Suppressor macrophage treated with lipopolysaccharide for 1 hour (primary cell): ENCODE results near the gene SYTL3.
A peak's percentile ranks its signal among the peaks of the same experiment; 100 is the strongest.

Experiments used
- DNase-seq, 3 donors: peaks; one replicate each; pipeline ENCODE4 v3.0.0-alpha.2; 2020 to 2022

SYTL3 gene

DNA sequence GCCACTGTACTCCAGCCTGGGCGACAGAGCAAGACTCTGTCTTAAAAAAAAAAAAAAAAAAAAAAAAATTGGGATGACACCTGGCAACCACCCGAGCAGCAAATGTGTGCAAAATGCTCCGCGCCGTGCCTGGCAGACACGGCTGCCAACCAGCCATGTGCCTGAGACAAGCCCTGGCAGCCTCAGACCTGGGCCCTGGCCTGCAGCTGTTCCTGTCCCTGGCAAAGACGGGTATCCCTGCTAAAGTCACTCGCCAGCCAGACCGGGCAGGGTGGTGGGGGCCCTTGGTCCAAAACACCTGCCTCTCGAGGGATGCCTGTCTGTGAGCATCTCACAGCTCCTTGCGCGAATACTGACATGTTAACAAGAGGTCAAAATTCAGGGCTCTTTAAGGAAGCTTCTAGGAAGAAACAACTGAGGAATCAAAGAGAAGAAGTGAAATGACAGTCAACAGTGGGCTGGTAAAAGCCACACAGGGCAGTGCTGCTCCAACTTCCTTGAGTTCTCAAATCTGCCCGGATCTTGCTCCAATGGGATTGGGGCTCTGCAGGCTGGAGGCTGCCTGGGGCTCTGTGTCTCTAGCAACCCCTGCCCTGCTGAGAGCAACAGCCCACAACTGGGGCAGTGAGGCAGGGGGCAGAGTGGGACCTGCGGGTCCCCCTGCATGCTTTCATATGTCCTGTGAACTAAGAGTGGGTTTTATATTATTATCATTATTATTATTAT, 53.4 kb downstream of the SYTL3 start:
- DNase-seq, result no peak

DNA sequence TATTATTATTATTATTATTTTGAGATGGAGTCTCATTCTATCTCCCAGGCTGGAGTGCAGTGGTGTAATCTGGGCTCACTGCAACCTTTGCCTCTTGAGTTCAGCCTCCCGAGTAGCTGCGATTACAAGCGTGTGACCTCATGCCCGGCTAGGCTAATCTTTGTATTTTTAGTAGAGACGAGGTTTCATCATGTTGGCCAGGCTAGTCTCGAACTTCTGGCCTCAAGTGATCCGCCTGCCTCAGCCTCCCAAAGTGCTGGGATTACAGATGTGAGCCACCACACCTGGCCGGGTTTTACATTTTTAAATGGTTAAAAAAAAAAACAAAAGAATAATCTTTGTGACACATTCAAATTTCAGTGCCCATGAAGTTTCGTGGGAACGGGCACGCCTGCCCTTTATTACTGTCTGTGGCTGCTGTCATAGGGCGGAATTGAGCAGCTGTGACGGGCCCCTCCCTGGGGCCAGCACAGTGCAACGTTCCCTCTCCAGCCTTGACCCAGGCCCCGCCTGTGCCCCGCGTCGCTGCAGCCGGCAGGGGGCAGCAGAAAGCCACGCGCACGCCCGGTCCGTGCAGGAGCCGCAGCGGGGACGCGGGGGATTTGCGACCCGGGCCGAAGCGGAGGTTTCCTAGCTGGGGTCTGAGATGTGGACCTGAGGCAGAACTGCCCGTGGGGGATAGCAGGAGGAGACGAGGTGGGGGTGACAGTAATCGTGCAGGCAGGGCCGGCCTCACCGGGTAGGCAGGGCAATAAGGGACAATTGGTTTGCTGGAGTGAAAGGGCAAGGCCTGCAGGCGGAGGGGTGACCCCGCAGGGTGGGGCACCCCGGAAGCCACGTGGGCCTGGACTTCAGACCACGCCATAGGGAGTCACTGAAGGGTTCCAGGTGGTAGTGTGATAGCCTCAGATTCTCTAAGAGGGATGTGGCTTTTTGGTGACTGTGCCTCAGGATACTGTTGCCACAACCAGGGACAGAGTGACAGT, 54.3 kb downstream of the SYTL3 start:
- DNase-seq, result peak; percentile 83 to 93 (median 90)

DNA sequence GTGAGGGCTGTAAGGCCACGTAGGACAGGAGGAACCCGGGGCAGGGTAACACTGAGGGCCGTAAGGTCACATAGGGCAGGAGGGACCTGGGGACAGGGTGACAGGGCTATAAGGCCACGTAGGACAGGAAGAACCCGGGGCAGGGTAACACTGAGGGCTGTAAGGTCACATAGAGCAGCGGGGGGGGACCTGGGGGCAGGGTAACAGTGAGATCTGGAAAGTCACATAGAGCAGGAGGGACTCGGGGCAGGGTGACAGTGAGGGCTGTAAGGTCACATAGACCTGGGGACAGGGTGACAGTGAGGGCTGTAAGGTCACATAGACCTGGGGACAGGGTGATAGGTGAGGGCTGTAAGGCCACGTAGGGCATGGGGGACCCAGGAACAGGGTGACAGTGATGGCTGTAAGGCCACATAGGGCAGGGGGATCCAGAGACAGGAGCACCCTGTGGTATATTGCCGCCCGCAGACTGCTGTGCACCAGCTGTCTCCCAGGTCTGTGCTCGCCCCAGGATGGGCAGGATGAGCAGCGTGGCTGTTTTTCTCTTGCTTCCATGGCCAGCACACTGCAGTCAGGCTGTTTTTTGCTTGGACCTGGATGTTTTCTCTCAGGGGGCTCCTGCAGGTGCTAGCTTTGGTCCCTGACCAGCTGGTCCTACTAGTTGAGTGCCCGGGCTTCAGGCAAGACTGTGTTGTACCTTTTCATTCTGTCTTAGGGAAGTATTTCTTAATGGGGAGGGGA, 55.7 kb downstream of the SYTL3 start:
- DNase-seq, result no peak

DNA sequence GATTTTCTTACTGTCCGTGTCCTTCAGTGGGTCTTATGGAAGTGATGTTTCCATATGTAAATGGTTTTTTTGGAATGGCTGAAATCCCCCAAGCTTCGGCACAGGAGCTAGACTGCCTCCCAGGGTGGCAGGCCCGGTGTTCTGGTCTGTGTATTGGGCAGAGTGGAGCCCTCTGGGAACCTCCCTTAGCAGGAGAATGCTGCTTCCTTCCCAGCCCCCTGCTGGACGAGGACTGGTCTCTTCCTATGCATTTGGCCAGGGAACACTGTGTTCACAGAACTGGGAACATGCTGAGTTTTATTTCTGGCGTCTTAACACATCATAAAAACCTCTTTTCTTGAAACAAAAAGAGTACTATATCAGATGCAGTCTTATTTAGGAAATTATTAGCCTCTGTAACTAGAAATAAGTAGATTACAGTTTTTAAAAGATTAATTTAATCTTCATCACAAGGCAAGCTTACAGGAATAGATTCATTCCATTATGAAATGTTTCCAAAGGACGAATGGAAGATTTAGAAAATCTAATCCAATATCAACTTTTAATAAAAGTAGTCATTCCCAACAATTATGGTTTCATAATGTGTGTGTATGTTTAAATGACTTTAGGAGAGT, 56.6 kb downstream of the SYTL3 start:
- peak; percentile 46 to 63 (median 56) for DNase-seq

DNA sequence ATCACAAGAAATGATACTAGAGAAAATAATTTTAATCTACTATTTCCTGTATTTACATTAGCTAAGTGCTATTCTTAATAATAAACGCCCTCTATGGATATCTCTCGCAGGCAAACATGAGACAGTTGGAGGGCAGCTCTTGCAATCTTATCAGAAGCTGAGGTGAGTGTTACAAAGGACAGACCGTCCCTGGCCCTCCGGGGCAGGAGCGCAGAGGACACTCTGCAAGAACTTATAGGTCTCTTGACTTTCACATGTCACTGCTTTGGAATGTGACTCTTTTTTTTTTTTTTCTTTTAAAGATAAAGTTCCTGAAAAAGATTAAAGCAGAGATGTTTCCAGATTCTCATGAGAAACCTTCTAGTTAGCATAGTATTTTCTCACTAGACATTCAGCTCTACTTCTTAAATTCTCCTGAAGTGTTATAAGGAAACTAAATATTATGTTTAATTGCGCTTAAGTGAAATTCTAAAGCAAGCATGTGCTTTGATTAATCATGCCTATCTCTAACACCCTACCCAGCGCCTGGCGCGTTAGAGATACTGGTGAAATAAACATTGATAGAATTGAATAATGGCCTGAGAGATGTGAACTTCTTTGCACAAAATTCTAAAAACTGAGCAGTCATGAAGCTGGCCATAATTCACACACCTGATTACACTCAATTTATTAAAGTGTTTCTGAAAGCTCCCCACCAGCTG, 57.4 kb downstream of the SYTL3 start:
- DNase-seq, result no peak

DNA sequence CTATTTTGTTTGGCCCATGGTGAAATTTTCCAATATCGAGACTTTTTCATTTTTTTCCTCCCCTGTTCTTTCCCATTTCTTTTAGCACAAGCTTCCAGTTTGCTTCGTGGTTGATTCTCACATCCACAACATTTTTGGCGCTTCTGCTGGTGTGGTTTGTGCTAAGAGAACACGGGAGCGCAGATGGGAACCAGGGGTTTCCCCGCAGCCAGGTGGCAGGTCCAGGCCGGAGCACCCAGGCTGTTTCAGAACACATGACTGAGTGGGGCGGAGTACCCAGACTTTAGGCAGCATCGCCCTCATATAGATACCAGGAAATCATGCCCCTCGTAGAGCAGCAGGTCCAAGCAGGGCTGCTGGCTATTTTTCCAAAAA, 58.0 kb downstream of the SYTL3 start:
- DNase-seq, result no peak

DNA sequence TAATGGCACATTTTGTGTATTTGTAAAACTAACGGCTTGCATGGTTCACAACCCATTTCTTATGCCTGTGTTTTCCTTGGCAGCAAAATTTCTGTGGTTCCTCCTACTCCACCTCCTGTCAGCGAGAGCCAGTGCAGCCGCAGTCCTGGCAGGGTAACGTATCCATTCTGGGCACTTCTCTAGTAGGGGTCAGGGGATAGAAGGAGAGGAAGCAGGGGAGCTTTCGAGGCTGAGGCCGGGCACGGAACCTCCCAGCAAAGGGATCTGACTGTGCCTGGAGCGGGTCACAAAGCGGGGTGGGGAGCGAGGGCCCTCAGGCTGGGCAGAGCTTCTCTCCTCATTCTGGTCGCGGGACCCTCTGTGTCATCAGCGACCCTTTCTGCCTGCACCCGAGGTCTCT, 58.4 kb downstream of the SYTL3 start:
- DNase-seq, result no peak

DNA sequence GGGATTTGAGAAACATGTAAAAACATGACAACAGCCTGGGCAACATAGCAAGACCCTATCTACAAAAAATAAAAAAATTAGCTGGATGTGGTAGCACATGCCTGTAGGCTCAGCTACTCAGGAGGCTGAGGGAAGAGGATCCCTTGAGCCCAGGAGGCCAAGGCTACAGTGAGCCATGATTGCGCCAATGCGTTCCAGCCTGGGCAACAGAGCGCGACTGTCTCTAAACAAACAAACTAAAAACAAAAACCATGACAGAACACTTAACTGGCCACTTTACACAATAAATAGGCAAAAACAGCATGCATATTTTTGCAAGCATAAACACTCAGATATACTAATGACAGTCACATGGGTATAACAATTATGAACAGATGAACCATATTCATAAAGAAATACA, 60.0 kb downstream of the SYTL3 start:
- no peak for DNase-seq

DNA sequence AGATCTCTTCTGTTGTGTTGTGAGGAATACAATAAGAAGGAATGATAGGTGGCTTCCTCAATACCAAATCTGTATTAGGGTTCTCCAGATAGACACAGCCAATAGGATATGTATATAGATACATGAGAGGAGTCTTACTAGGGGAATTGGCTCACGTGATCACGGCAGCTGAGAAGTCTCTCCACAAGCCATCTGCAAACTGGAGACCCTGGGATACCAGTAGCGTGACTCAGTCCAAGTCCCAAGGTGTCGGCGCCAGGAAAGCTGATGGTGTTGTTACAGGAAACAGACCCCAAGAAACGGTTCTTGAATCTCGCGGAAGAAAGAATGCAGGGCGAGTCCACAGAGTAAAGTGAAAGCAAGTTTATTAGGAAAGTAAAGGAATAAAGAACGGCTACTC, 61.4 kb downstream of the SYTL3 start:
- DNase-seq, result no peak

DNA sequence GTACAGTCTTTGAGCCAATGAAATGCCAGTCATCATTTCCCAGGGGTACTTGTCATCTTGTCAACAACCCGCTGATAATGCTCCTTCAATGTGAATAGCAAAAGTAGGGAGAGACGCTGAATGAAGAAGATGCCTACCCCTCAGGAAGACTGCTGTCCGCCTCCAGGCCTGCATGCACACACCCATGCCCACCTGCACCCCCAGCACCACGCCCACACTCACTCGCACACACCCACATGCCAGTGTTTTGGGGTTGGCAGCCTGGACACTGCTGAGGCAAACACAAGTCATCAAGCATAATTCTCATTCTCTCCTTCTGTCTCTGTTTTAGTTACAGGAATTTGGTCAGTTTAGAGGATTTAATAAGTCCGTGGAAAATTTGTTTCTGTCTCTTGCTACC, 63.6 kb downstream of the SYTL3 start:
- no peak for DNase-seq

DNA sequence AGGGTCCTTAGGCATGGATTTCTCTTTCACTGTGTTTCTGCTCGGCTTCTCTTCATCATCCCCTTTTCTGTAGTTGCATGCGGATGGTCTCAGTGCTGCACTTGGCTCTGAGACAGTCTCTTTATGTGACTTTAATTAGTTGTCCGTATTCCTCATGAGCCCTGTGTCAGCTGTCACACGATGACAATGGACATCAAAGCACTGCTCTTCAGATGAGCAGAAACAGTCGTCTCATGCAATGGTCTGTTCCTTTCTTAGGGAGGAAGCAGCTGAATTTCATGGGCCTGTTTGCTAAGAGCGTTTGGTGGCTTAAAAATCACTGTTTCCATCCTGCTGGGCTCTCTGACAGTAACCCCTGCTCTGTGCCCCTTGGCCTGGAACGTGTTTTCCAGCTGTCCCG, 64.9 kb downstream of the SYTL3 start:
- DNase-seq, result no peak

DNA sequence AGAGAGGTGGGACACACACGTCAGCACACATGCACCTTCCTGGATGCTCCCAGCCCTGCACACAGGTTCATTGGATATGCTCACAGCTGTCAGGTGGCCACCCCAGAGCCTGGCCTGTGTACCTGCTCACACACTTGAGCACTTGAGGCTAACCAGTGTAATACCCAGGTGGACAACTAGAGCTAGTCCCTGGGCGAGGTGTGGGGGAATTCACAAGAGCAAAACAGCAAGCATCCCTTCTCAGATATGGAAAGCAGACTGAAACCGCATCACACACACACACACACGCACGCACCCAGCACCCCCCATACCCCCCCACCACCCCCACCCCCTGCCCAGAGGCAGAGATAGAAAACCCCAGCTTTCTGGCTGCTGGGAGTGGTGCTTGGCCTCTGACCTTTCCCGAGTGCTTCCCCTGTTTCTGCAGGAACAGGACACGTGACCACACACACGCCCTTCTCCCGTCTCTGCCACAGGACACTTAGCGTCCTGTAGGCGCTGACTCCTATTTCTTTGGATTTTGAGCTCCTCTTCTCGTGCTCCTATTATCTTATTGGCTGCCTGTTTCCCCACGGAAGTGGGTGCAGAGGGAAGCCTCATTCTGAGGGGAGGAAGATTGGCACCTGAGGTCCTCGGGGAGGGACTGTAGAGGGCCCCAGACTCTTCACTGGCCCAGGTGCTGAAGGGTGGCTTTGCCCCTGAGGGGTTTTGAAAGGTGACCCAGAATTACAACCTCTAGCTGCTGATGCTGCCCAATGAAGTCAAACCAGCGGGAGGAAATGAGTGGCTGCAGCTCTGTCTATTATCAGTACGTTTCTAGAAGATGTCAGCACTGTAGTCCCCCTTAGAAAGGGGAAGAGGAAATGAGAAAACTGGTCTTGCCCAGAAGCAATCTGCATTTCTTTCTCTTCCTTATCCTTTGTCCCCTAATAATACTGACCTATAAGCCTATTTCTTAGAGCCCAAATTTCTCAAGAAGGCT, 65.8 kb downstream of the SYTL3 start:
- DNase-seq, result peak; percentile 63 to 75 (median 71)

DNA sequence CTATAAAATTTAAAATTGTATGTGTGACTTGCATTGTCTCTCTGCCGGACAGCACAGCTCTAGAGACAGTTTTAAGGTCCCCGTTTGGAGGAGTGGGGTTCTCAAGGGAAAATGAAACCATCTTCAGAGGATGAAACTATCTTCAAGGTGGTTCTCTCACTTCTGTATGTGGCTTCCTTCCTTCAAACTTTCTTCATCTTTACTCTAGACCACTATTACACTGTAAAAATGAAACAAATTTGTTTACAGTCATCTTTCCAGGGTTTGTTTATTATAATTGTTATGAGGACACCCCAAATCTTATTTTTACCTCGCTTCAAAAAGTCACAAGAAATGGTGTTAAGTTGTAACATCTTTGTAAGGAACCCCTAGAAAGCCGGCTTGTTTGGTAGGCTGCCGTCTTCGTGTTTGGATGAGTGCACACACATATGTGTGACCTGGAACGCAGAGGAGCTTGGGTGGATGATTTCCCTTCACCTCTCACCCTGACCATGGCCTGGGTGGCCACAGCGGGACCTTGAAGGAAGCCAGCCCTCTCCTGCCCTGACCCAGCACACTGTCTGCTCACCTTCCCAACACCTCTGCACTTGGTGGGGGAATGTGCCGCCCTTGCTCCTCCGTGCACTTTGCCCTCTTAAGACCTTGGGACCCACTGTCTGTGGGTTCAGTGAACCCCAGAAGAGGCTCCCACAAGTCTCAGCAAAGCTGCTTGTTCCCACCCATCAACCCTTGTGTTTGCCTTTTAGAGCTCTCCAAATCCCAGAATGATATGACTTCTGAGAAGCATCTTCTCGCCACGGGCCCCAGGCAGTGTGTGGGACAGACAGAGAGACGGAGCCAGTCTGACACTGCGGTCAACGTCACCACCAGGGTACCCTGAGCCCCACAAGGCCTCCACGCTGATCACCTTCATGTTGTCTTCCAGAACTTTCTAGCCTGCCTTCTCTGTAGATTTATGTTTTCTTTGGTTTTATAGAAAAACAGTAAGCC, 67.8 kb downstream of the SYTL3 start:
- DNase-seq, result no peak

DNA sequence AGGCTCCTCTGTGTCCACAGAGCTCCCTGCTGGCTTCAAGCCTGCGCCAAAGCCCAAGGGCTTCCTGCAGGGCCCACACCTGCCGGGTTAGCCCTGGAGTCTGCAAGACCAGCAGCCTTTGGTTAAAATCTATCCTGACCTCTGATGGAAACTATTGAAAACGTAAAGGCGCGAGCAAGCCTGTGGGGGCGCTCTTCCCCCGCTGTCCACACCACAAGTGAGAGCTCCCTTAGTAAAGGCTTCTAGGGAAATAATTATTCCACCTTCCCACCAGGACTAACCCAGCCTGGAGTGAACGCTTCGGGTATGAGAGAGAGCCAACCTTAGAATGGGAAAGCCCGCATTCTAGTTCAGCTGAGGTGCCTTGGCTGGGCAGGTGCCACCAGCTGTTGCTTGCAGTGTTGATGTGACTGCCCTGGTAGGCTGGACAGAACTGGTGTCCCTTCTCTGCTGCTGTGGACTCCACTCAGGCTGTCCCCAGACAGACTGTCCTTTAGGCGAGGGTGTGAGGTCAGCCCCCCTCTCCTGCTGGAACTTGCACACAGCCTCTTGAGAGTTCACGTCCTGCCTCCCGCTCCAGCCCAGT, 68.7 kb downstream of the SYTL3 start:
- peak in 1 of 3 donors; percentile 24 for DNase-seq

DNA sequence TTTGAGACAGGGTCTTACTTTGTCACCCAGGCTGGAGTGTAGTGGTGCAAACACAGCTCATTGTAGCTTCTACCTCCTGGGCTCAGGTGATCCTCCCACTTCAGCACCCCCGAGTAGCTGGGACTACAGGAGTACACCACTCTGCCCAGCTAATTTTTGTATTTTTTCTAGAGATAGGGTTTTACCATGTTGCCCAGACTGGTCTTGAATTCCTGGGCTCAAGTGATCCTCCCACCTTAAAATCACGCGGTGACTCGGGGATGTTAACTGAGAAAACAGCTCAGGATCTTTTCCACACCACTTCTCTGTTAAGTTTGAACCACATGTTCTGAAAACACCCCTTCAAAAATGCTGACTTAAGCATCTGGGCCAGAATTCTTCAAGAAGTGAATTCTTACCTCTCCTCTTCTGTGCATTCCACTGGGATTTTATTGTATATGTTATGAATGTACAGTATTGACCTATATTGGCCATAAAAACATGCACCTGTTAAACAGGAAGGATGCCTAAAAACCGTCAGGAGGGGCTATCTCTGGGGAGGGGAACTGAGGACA, 72.4 kb downstream of the SYTL3 start:
- DNase-seq, result no peak

DNA sequence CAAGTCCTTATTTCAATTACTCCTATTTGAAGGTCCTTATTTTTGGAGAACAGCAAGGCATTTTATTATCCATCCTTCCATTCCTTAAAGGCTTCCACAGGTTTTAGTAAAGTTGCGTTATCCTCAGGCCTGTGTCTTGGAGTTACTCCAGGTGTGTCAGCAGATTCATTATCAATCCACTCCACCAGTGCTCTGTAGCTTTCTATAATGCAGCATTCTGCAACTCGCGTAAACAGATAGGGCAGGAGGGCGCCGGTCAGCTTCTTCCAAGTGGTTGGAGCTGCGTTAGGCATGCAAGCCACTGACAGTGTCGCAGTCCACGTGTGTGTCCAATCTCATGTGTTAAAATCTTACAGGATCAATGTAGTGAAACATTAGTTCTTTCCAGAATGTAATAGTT, 75.8 kb downstream of the SYTL3 start:
- no peak for DNase-seq

DNA sequence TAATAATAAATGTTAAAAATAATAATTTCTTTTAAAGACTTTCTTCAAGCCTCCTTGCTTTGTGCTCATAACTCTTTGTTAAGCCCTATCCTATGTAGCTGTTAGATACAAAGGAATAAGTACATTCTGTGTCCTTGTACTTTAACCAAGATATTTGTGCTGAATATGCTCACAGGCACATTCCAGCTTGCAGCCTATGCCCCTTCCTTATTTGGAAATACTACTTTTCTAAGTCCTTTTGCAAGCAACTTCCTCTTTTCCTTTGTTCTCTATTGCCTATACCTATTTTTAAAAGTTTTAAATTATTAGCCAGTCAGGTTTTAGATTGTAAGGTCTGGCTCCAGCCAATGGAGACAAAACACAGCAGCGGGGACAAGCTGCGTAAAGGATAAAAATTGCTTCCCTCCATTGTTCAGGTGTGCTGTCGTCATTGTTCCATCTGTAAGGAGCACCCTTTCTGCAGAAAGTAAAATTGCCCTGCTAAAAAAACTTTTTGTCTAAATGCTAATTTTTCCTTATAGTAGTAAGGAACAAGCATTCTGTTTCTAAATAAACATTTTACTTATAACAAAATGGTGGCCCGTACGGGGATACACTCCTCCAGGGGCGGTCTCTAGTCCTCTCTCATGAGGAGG, 80.2 kb downstream of the SYTL3 start:
- DNase-seq, result peak in 1 of 3 donors; percentile 27

DNA sequence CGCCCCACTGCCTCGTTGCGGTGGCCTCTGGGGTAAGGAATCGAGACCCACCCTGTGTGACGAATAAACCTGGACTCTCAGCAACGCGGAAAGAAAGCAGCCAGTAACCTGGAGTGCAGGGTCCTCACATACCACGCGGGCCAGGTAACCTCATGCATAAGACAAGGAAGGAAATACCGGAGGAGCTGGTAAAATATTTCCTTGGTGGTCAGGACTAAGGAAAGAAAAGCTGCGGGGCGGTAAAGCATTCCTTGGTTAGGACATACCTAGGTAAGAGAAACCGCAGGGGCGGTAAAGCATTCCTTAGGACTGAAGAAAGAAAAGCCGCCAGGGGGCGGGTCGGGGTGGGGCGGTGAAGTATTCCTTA, 80.7 kb downstream of the SYTL3 start:
- DNase-seq, result no peak

DNA sequence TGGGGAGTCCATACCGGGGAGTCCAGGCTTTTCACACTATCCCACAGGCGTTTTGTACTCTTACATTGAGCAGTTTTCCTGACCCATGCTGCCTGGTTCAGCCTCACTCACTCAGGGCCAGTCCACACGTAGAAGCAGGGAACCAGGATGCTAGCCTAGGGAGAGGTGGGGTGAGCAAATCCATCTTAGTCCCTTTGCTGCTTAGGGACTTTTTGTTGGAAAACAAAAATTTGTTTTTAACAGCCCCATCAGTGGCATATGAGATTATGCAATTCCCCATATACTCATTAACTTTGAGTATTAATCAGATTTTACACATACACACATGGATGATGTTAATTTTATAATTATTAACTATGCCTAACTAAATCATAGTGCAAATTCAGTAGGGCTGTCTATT, 85.2 kb downstream of the SYTL3 start:
- DNase-seq, result no peak
